GM12874 (cell line): ENCODE measurements around the gene PTPDC1.

Source experiments
- CTCF ChIP-seq: IDR thresholded peaks from 2 replicates; pipeline ENCODE4 v1.5.1; 2011; ENCODE audit warnings: low read depth, mild to moderate bottlenecking, control low read depth, low read length, moderate library complexity; ENCODE audit not compliant: insufficient read depth

Gene PTPDC1

GRCh38 chr9:94149696-94150095 is 65.4 kb downstream of the PTPDC1 start:
- TF ChIP-seq CTCF = no peak

- TF ChIP-seq CTCF = no peak
These were observed 66.1 kb downstream of the PTPDC1 start for GRCh38 chr9:94150279-94150828.

GRCh38 chr9:94150890-94151650 is 66.8 kb downstream of the PTPDC1 start:
- no peak for TF ChIP-seq CTCF

GRCh38 chr9:94153905-94154304 is 69.6 kb downstream of the PTPDC1 start:
- TF ChIP-seq CTCF = no peak

- no peak for TF ChIP-seq CTCF
These were observed 72.2 kb downstream of the PTPDC1 start for GRCh38 chr9:94156348-94157049.

GRCh38 chr9:94157050-94157801 is 73.0 kb downstream of the PTPDC1 start:
- TF ChIP-seq CTCF = no peak
